Panc1 (cell line): ENCODE data around the gene MOB3C. TPM values are rescaled to one million over a fixed set of nuclear protein-coding genes. Genes with fewer than 3 reads are reported as not detected.

Source experiments
- ATAC-seq: fragments of 200-7000 bp; cut with Tn5 transposase; 2 replicates; pipeline ENCODE4 v1.9.1; 2020; ENCODE audit warnings: mild to moderate bottlenecking, moderate library complexity
- BruUV-seq: library from RNA; stranded (reverse); fragments of 400-500 nt; replicated peaks from 2 replicates; lab custom pipeline; 2021; lab: Mats Ljungman, UMichigan
- CTCF ChIA-PET: fragments of 300-600 bp; sonication (Branson Sonifier 250); formaldehyde crosslinking; loops from one replicate; lab custom pipeline; 2022; ENCODE audit warnings: antibody characterized with exemption; lab: Charles Lee
- POLR2A ChIA-PET: fragments of 300-600 bp; sonication (Branson Sonifier 250); formaldehyde crosslinking; loops from one replicate; lab custom pipeline; 2022; ENCODE audit warnings: antibody characterized with exemption; lab: Charles Lee
- DNase-seq: peaks from one replicate; pipeline ENCODE4 v3.0.0-alpha.2; 2010; ENCODE audit warnings: low read depth, low spot score
- H3K27ac ChIP-seq: 2 replicates; pipeline ENCODE4 v1.5.1; 2011; ENCODE audit warnings: mild to moderate bottlenecking, low read length, inconsistent platforms
- H3K27me3 ChIP-seq: fragments of 200-500 bp; sonication (Bioruptor generic); 2 replicates; pipeline ENCODE4 v1.6.0; 2014; ENCODE audit warnings: low read length, inconsistent platforms; ENCODE audit not compliant: control insufficient read depth, insufficient read depth
- H3K36me3 ChIP-seq: fragments of 200-500 bp; sonication (Bioruptor generic); 2 replicates; pipeline ENCODE4 v1.5.1; 2014; ENCODE audit warnings: inconsistent platforms, mild to moderate bottlenecking, low read length, moderate library complexity; ENCODE audit not compliant: control insufficient read depth, insufficient read depth
- H3K4me1 ChIP-seq: 2 replicates; pipeline ENCODE4 v1.5.1; 2011; ENCODE audit warnings: inconsistent platforms, mild to moderate bottlenecking, low read length, moderate library complexity; ENCODE audit not compliant: control insufficient read depth, insufficient read depth
- H3K4me3 ChIP-seq, 2 experiments: 2 replicates each; pipeline ENCODE4 v1.5.1; 2011 to 2012; ENCODE audit warnings: low read depth in 2 of 2, low read length in 2 of 2, mild to moderate bottlenecking in 2 of 2, inconsistent platforms in 1 of 2, moderate library complexity in 1 of 2
- H3K9me3 ChIP-seq: fragments of 200-500 bp; sonication (Bioruptor generic); 2 replicates; pipeline ENCODE4 v1.5.1; 2014; ENCODE audit warnings: low read depth, mild to moderate bottlenecking, inconsistent platforms, low read length, moderate library complexity; ENCODE audit not compliant: control insufficient read depth, insufficient read depth
- POLR2AphosphoS5 ChIP-seq: IDR thresholded peaks from 2 replicates; pipeline ENCODE4 v1.6.1; 2012; ENCODE audit warnings: mild to moderate bottlenecking, low read depth, low read length, moderate library complexity
- SIN3A ChIP-seq: IDR thresholded peaks from 2 replicates; pipeline ENCODE4 v1.6.1; 2012; ENCODE audit warnings: low read depth, mild to moderate bottlenecking, low read length, moderate library complexity, borderline replicate concordance; ENCODE audit not compliant: insufficient read depth
- TCF7L2 ChIP-seq: IDR thresholded peaks from 2 replicates; pipeline ENCODE4 v1.6.1; 2011; ENCODE audit warnings: mild to moderate bottlenecking, low read depth, low read length, inconsistent platforms
- in situ Hi-C: cut with HindIII; loops from 2 replicates; pipeline ENCODE4 v1.10.0; 2016; ENCODE audit warnings: low sequenced_read_pairs, low pct_unique_long_range_greater_than_20kb
- intact Hi-C: fragments of 100-400 bp; cut with micrococcal nuclease; formaldehyde crosslinking; loops from one replicate; pipeline ENCODE4 v1.10.0; 2022; ENCODE audit not compliant: unreplicated experiment
- total RNA-seq: library from RNA; stranded (reverse); gene quantifications from one replicate; pipeline ENCODE4 v1.2.1, GENCODE V29; 2021; ENCODE audit not compliant: unreplicated experiment
- TF ChIP-seq, protein P1 (sequence below), 2 experiments: IDR thresholded peaks; 2 replicates each; pipeline ENCODE4 v1.6.1; 2011 to 2012; ENCODE audit warnings: low read depth in 2 of 2, control low read depth in 1 of 2, low read length in 1 of 2, mild to moderate bottlenecking in 1 of 2, moderate library complexity in 1 of 2; ENCODE audit not compliant: insufficient read depth in 1 of 2
- TF ChIP-seq, protein P2 (sequence below): fragments of 450-650 bp; IDR thresholded peaks from 2 replicates; pipeline ENCODE4 v1.5.1; 2017; ENCODE audit warnings: mild to moderate bottlenecking

MOB3C gene
- total RNA-seq, 1 experiment from 2014 or later: 10.5 TPM

DNA sequence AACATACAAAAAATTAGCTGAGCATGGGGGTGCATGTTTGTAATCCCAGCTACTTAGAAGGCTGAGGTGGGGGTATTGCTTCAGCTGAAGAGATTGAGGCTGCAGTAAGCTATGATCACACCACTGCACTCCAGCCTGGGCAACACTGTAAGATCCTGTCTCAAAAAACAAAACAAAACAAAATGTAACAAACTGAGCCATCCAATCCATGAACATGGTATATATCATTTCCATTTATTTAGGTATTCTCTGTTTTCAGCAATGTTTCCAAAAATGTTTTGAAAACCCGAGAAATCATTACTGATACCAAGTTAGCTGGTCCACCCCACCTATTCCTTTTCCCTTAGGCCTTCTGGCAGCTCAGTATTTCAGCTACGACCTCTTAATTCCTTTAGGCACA, 33.2 kb upstream of the MOB3C start:
- in situ Hi-C loops: no loop called here
- H3K9me3 ChIP-seq: no peaks in the 10 kb centered on the region
- intact Hi-C loops: no loop called here
- DNase-seq (no peak), ATAC-seq (no peak)
- H3K27ac ChIP-seq: no peak overlapping the region
- no peak overlapping the region for H3K4me3 ChIP-seq
- no TSS peak for BruUV-seq
- H3K4me1 ChIP-seq: peaks cover 10% of the 10 kb centered on the region; the same call in 1 of the 2 replicates
- POLR2A ChIA-PET: interaction anchor here (0.6 kb wide), 1 partner anchor 181 kb away, joined by 7 read pairs; no protein-coding TSS in a partner anchor
- TF ChIP-seq, protein P1, sequence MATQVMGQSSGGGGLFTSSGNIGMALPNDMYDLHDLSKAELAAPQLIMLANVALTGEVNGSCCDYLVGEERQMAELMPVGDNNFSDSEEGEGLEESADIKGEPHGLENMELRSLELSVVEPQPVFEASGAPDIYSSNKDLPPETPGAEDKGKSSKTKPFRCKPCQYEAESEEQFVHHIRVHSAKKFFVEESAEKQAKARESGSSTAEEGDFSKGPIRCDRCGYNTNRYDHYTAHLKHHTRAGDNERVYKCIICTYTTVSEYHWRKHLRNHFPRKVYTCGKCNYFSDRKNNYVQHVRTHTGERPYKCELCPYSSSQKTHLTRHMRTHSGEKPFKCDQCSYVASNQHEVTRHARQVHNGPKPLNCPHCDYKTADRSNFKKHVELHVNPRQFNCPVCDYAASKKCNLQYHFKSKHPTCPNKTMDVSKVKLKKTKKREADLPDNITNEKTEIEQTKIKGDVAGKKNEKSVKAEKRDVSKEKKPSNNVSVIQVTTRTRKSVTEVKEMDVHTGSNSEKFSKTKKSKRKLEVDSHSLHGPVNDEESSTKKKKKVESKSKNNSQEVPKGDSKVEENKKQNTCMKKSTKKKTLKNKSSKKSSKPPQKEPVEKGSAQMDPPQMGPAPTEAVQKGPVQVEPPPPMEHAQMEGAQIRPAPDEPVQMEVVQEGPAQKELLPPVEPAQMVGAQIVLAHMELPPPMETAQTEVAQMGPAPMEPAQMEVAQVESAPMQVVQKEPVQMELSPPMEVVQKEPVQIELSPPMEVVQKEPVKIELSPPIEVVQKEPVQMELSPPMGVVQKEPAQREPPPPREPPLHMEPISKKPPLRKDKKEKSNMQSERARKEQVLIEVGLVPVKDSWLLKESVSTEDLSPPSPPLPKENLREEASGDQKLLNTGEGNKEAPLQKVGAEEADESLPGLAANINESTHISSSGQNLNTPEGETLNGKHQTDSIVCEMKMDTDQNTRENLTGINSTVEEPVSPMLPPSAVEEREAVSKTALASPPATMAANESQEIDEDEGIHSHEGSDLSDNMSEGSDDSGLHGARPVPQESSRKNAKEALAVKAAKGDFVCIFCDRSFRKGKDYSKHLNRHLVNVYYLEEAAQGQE (IDR thresholded peaks at IDR 0.05; ENCODE audit: insufficient read depth in 1 of 2, low read depth in 2 of 2, low read length in 1 of 2): no peak
- no peak for TF ChIP-seq TCF7L2
- TF ChIP-seq POLR2AphosphoS5: no peak
- TF ChIP-seq SIN3A: no peak
- TF ChIP-seq, protein P2, sequence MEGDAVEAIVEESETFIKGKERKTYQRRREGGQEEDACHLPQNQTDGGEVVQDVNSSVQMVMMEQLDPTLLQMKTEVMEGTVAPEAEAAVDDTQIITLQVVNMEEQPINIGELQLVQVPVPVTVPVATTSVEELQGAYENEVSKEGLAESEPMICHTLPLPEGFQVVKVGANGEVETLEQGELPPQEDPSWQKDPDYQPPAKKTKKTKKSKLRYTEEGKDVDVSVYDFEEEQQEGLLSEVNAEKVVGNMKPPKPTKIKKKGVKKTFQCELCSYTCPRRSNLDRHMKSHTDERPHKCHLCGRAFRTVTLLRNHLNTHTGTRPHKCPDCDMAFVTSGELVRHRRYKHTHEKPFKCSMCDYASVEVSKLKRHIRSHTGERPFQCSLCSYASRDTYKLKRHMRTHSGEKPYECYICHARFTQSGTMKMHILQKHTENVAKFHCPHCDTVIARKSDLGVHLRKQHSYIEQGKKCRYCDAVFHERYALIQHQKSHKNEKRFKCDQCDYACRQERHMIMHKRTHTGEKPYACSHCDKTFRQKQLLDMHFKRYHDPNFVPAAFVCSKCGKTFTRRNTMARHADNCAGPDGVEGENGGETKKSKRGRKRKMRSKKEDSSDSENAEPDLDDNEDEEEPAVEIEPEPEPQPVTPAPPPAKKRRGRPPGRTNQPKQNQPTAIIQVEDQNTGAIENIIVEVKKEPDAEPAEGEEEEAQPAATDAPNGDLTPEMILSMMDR: no peak
- CTCF ChIA-PET: no interaction called here
- no peaks in the 10 kb centered on the region; the same call in 1 of the 2 replicates for H3K36me3 ChIP-seq
- no peaks in the 10 kb centered on the region for H3K27me3 ChIP-seq

DNA sequence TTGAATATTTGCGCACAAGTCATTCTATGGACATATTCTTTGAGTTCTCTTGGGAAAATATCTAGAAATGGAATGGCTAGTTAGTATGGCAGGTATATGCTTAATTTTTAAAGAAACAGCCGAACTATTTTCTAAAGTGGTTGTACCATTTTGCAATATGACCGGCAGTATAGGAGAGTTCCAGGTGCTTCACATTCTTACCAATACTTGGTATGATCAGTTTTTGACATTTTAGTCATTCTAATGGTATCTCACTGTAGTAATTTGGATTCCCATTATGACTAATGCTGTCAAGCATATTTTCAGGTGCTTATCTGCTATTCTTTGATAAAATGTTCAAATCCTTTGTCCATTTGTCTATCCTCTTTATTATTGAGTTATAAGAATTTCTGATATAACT, 31.0 kb upstream of the MOB3C start:
- H3K36me3 ChIP-seq: no peaks in the 10 kb centered on the region
- H3K27ac ChIP-seq: no peak overlapping the region; the same call in 1 of the 2 replicates
- BruUV-seq: no TSS peak
- ChIA-PET POLR2A (interaction anchor here (0.6 kb wide), 1 partner anchor 15 kb away, joined by 4 read pairs; no protein-coding TSS in a partner anchor), CTCF (no interaction called here)
- ATAC-seq: no peak
- no peaks in the 10 kb centered on the region for H3K9me3 ChIP-seq
- DNase-seq: no peak
- intact Hi-C loops: no loop called here
- no peaks in the 10 kb centered on the region for H3K27me3 ChIP-seq
- H3K4me1 ChIP-seq: peaks cover 21% of the 10 kb centered on the region
- in situ Hi-C loops: no loop called here
- H3K4me3 ChIP-seq: no peak overlapping the region
- TF ChIP-seq, protein P1 (IDR thresholded peaks at IDR 0.05; ENCODE audit: insufficient read depth in 1 of 2, low read depth in 2 of 2, low read length in 1 of 2): no peak
